ENCODE measurements around the gene PRSS12.

Gene PRSS12

GRCh38 chr4:118356731-118357130, 3.9 kb upstream of the PRSS12 start:
- DNase-seq: no peak

DNA sequence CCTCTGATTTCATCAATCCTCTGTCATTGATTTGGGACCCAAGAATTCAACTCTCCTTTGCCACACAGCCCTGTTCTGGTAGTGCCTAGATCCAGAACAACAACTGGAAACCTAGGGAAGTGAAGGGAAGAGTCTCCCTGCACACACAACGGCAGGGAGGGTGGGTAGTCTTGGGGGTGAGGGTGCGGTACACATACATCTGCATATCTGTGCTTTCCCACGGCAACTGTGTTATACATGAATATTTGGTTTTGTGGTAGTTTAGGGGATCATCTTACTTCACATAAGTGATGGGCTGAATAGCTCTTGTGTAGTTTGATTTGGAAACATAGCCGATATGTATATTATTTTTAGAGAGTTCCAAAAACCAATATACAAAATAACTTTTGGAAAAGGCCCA, 3.3 kb upstream of the PRSS12 start:
- no peak for DNase-seq

DNA sequence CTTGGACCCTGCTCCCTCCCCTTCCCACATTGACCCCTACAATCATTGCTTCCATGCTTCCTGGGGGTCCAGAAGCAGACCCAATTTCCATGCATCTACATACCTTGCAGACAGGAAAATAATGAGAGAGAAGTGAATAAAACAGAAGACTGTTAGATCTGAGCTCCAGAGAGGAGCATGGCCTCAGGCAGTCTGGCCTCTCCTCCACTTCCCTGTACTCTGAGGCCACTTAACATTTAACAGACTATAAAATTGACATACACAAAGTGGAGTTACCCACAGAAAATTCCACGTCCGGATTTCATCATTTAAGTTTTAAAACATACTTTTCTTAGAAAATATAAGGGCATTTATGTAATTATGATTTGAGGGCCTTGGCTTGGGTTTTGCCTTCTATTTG, 2.1 kb upstream of the PRSS12 start:
- DNase-seq: no peak

DNA sequence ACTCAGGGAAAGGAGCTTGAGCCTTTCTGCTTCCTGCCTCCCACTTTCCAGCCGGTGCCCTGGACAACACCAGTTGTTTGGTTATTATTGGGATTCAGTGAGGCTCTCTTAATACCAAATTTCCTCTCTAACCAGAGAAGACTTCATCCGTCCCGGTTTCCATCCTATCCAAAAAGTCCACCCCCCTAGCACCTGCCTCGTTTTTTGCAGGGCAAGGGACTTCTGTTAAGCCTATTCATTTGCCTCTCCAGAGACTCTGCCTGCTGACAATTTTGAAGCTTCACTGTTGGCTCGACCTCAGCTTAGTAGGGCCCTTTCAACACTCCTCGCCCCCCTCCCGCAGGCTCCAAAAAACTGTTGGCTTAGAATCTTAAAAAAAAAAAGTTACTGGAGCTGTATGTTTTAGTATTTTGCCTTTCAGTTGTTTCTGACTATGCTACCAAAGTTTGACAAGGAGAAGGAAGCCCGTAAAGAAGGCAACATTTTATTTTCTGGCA, 779 bp upstream of the PRSS12 start:
- DNase-seq: no peak

DNA sequence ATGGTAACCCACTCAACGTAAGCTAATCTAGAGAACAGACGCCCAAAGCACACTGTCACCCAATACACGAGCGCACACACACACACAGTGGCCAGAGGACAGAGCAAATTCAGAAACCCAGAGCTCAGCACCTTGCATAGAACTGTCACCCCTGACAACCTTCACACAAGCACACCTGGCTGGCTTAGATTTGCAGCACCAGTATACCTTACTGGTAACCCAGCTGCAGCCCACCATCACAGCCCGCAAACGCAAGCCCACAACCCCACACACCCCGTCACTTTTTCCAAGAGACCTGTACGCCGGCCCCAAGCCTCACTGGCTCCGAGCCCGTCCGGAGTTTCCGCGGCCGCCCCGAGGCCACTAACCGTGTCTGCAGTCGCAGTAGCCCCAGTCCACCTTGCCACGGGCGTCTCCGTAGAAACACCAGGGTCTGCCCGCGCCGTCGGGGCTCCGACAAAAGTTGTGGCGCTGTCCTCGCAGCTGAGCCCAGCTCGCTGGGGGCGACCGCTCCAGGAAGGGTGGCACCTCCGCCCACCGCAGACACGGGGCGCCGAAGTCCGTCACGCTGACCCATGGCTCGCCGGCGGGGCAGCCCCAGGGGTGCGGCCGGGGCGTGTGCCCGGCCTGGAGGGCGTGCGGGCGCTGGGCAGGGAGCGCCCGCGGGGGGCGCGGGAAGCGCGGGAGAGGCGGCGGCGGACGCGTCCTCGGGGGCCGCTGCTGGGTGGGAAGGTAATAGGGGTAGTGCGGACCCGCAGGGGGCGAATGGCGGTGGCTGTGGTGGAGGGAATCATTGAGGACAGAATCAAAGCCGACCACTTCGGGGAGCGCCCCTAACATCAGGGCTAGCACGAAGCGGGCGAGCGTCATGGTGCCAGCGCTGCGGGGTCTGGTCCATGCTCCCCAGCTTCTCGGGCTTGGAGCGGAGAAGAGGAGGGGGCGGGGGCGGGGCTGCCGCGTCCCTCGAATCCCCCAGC, 664 bp downstream of the PRSS12 start:
- DNase-seq: no peak

GRCh38 chr4:118350961-118351360, 1.8 kb downstream of the PRSS12 start:
- no peak for DNase-seq

DNA sequence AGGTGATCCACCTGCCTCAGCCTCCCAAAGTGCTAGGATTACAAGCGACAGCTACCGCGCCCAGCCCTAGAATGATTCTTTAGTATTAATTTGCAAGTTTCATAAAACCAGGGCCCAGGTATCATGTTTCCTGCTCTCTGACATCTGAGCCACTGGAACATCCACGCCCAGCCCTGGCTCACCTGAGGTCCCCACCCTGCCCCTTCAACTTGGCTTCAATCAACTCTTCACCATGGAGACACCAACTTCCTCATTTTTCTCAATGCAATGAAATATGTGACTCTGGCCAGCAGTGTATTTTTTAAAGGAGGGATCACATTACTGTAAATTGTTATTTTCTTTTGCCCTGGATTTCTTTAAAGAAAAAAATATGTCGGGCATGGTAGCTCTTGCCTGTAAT, 3.9 kb downstream of the PRSS12 start:
- DNase-seq: no peak

GRCh38 chr4:118346495-118346894, 6.3 kb downstream of the PRSS12 start:
- DNase-seq: no peak

- DNase-seq: no peak
These were observed 7.0 kb downstream of the PRSS12 start for GRCh38 chr4:118345813-118346212.

GRCh38 chr4:118344801-118345200, 8.0 kb downstream of the PRSS12 start:
- DNase-seq: no peak

DNA sequence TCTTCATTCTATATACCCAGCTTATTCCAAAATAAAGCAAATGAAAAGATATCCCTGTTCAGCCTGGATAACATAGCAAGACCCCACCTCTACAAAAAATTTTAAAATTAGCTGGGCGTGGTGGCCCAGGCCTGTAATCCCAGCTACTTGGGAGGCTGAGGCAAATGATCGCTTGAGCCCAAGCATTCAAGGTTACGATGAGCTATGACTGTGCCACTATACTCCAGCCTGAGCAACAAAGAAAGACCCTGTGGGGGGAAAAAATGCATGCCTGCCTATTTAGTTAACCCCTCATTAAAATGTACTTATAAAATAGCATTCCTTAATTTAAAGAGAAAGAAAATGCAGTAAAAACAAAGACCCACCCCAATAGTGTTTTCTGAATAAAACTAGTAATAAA, 9.3 kb downstream of the PRSS12 start:
- no peak for DNase-seq

DNA sequence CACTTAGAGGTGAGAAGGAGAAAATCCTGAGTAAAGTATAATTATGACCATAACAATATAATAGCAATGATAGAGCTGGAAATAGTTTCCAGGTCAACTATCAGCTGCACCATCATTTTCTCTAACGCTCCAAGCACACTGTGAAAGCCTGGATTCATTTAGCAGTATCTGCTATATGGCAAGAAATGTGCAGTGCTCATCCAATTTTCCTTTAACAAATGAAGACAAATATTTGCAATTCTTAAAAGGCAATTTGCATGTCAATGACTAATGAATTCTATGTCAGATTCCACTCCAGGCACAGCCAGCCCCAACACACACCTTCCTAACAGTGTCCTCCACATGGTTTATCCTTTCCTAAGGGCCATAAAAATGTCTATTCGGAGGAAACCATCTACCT, 12.7 kb downstream of the PRSS12 start:
- DNase-seq: no peak

- DNase-seq: no peak
These were observed 13.6 kb downstream of the PRSS12 start for GRCh38 chr4:118338981-118339765.

GRCh38 chr4:118338518-118338917, 14.3 kb downstream of the PRSS12 start:
- no peak for DNase-seq

DNA sequence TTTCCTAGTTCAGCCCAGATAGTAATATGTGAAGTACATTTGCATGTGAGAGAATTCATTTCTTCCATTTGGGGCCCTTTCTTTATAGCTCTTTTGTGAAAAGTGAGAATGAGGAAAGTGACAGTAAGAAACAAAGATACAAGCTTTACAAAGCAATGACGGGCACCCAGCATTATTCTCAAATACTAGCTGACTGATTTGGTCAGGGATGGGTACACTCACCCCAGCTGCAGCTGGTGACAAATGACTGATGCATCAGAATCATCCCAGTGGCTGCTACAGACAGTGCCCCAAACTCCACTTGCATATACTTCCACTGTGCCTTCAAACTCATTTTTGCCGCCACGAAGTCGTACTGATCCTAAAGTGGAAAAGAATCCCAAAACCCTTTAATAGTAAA, 14.8 kb downstream of the PRSS12 start:
- DNase-seq: no peak

- DNase-seq: no peak
These were observed 17.0 kb downstream of the PRSS12 start for GRCh38 chr4:118335774-118336173.

- DNase-seq: no peak
These were observed 17.5 kb downstream of the PRSS12 start for GRCh38 chr4:118335324-118335723.

- no peak for DNase-seq
These were observed 21.5 kb downstream of the PRSS12 start for GRCh38 chr4:118331352-118331751.

DNA sequence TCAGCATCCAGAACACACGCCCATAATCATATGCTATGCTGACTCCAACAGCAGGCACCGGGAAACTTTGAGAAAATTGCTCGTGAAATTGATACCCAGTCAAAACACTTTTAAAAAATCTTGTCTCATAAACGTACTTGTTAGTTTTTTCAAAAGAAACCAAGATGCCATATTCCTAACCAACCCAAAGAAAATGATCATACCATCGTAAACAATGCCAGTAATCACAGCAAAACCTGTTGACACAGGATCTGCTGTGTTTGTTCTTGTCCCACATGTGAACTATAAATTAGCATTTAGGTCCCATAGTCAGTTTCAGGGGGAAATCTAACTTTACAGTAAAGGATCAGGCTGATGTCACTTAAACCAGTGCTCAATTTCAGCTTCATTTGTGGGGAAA, 23.0 kb downstream of the PRSS12 start:
- DNase-seq: no peak

DNA sequence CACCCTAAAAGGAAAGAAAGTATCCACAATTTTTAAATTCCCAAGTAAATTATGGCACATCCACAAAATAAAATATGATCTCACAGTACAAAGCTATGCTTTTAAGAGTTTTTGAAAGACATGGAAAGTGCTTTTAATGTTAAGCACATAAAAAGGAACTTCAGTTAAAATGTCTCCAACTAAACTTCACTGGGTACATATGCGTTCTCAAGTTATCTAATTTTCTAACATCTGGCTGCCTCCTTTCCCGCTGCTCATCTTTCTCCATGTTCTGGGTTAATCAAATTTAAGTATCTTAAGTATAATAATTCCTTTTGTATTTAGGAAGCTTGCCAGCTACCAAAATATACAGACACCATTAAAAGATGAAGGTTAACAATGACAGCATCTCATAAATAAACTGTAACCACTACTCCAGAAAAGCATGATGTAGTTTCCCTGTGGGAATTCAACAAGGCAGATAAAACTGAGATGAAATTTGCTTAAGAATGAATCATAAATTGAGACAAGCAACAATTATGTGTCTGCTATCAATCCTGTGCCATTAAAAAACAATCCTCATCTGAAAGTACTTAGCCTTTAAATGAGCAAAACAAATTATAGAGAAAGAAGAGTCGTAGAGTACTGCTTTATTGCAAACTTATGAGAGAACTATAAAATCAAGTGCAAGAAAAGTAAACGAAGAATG, 25.1 kb downstream of the PRSS12 start:
- DNase-seq: no peak

DNA sequence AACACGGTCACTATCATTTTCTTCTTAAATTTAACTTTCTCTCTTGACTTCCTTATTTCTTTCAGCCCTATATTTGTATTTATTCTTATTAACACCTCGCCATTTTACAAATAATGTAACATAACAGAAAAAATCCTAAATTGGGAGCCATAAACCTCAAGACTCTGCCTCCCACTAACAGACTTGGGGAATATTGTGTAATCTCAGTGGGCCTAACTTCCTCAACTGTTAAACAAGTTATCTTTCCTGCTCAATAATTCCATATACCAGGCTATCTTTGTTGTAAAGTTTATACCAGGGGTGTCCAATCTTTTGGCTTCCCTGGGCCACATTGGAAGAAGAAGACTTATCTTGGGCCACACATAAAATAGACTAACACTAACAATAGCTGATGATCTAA, 26.2 kb downstream of the PRSS12 start:
- no peak for DNase-seq

DNA sequence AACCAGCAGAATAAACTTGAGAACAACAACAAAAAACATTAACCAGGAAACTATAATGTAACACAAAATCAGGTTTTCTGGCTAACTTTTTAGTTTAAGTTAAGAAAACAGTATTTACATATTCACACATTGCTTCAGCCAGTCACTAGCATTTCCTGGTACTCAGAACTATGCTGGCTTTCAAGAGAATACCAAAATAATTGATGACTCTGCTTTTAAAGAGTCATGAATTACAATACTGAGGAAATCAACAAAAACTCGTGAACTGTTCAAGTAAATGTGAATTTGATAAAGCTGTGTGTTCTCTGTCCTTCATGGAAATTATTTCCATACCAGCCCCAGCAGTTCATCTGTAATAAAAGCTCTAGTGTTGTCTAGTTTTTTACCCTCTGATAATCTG, 27.4 kb downstream of the PRSS12 start:
- no peak for DNase-seq

DNA sequence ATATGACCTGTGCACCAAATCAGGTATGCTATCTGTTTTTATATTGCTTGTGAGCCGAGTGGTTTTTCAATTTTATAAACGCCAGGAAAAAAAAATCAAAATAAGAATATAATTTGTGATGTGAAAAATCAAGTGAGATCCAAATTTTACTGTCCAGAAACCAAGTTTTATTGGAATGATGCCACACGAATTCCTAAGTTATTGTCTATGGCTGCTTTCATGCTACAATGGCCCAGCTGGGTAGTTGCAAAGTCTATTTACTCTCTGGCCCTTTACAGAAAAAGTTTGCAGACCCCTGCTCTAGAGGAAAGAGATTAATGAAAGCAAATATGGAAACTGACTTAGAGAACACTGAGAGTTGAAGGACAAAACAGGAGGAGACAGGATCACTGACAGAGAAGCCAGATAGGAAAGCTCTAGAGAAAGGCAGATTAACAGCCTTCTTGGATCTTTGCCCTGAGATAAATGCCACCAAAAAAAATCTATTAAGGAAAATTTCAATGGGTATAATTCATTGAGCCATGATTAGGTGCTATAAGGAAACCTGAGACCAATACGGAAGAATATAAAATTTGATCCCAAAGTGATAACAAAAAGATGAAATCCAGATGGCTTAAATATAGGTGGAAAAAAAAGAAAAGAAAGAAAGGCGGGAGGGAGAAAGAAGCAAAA, 29.8 kb downstream of the PRSS12 start:
- DNase-seq: no peak
